PC-9 (cell line): ENCODE data around the gene CCDC192. TPM values are rescaled to one million over a fixed set of nuclear protein-coding genes. Genes with fewer than 3 reads are reported as not detected.

Experiments used
- BruUV-seq: library from RNA; stranded (reverse); fragments of 400-500 nt; replicated peaks from 2 replicates; lab custom pipeline; 2021; lab: Mats Ljungman, UMichigan
- CTCF ChIA-PET: fragments of 300-600 bp; sonication (Branson Sonifier 250); formaldehyde crosslinking; loops from one replicate; lab custom pipeline; 2022; ENCODE audit warnings: antibody characterized with exemption; lab: Charles Lee
- POLR2A ChIA-PET: fragments of 300-600 bp; sonication (Branson Sonifier 250); formaldehyde crosslinking; loops from one replicate; lab custom pipeline; 2022; ENCODE audit warnings: antibody characterized with exemption; ENCODE audit not compliant: unreplicated experiment; lab: Charles Lee
- DNase-seq, 2 experiments: peaks; one replicate each; pipeline versions ENCODE4 v3.0.0 to v3.0.0-alpha.2; 2015 to 2022; ENCODE audit warnings: mixed read lengths in 1 of 2
- H2AFZ ChIP-seq: fragments of 200-600 bp; sonication (generic); 2 replicates; pipeline ENCODE4 v1.8.1; 2017; ENCODE audit warnings: antibody characterized with exemption
- H3F3A ChIP-seq: fragments of 200-600 bp; sonication (generic); 2 replicates; pipeline ENCODE4 v1.8.1; 2017; ENCODE audit warnings: antibody characterized with exemption, mild to moderate bottlenecking, low read depth; ENCODE audit not compliant: insufficient read depth
- H3K27ac ChIP-seq: fragments of 200-600 bp; sonication (generic); 2 replicates; pipeline ENCODE4 v1.6.1; 2016; ENCODE audit warnings: mixed run types
- H3K27me3 ChIP-seq: fragments of 200-600 bp; sonication (generic); 2 replicates; pipeline ENCODE4 v1.6.1; 2016; ENCODE audit warnings: low read depth, mixed run types; ENCODE audit not compliant: insufficient read depth
- H3K36me3 ChIP-seq: fragments of 200-600 bp; sonication (generic); 2 replicates; pipeline ENCODE4 v1.6.1; 2016; ENCODE audit warnings: low read depth, mixed run types
- H3K4me1 ChIP-seq: fragments of 200-600 bp; sonication (generic); replicated peaks from 2 replicates; pipeline ENCODE4 v1.6.1; 2016; ENCODE audit warnings: mixed run types; ENCODE audit not compliant: insufficient read depth
- H3K4me2 ChIP-seq: fragments of 200-600 bp; sonication (generic); 2 replicates; pipeline ENCODE4 v1.6.1; 2017; ENCODE audit warnings: mixed run types
- H3K4me3 ChIP-seq: fragments of 200-600 bp; sonication (generic); 2 replicates; pipeline ENCODE4 v1.6.1; 2016; ENCODE audit warnings: mixed run types
- H3K79me2 ChIP-seq: fragments of 200-600 bp; sonication (generic); 2 replicates; pipeline ENCODE4 v1.6.1; 2017; ENCODE audit warnings: low read depth, mixed run types
- H3K9me2 ChIP-seq: fragments of 200-600 bp; sonication (generic); 2 replicates; pipeline ENCODE4 v1.8.1; 2017; ENCODE audit warnings: mild to moderate bottlenecking; ENCODE audit not compliant: insufficient read depth
- H3K9me3 ChIP-seq: fragments of 200-600 bp; sonication (generic); 2 replicates; pipeline ENCODE4 v1.8.1; 2016; ENCODE audit warnings: low read depth; ENCODE audit not compliant: insufficient read depth
- H4K20me1 ChIP-seq: fragments of 200-600 bp; sonication (generic); 2 replicates; pipeline ENCODE4 v1.8.1; 2017; ENCODE audit not compliant: insufficient read depth
- EZH2 ChIP-seq: fragments of 200-600 bp; sonication (generic); IDR thresholded peaks from 2 replicates; pipeline ENCODE4 v1.8.0; 2017; ENCODE audit warnings: antibody characterized with exemption, low read depth
- intact Hi-C: fragments of 100-400 bp; cut with micrococcal nuclease; formaldehyde crosslinking; loops from one replicate; pipeline ENCODE4 v1.10.0; 2022; ENCODE audit not compliant: unreplicated experiment
- total RNA-seq: library from RNA; stranded (reverse); gene quantifications from 2 replicates; pipeline ENCODE4 v1.2.3, GENCODE V29; 2021
- TF ChIP-seq, protein P1 (sequence below): fragments of 200-600 bp; sonication (generic); conservative IDR thresholded peaks from 2 replicates; pipeline ENCODE4 v1.6.1; 2017; ENCODE audit warnings: mixed run types, antibody characterized with exemption, mild to moderate bottlenecking, moderate library complexity

Gene CCDC192
- total RNA-seq, 1 experiment from 2014 or later, result not detected

DNA sequence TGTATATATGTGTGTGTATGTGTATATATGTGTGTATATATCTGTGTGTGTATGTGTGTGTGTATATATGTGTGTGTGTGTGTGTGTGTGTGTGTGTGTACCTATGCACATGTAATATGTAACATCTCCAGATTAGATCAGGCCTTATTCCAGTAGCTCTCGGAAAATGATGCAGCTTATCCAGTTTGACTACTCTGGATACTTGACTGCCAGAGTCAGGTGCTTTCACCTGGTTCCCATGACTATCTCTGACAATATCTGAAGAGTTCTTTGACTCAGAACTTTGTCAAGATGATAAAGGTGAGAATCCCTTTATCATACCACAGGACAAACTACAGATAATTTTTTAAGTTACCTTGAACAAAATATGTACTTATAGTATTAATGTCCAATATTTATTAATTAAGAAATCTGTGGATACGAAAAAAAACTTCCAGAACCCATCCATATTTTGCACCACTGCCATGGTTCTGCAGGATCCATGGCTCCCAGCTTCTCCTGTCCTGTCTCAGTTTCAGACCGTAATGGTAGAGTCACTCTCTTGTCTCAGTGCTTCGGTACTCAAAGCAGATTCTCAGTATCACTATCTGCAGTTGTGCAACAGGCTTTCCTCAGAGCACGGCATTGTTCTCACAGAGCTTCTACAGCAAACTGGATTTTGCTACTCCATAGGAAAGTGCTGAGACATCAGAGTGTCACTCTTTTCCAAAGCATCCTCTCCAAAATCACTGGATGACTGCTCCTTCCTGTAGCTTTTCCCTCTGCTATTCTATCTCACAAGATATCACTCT, 216.0 kb downstream of the CCDC192 start:
- CTCF ChIA-PET, result no interaction called here
- no peak overlapping the region for H2AFZ ChIP-seq
- no peaks in the 10 kb centered on the region for H3K36me3 ChIP-seq
- BruUV-seq, result no TSS peak
- H3K4me1 ChIP-seq, result no peaks in the 10 kb centered on the region
- H3K4me2 ChIP-seq, result no peak overlapping the region
- no peaks in the 10 kb centered on the region for H3F3A ChIP-seq
- no peaks in the 10 kb centered on the region for H3K9me2 ChIP-seq
- TF ChIP-seq EZH2, result no peak
- TF ChIP-seq, protein P1, sequence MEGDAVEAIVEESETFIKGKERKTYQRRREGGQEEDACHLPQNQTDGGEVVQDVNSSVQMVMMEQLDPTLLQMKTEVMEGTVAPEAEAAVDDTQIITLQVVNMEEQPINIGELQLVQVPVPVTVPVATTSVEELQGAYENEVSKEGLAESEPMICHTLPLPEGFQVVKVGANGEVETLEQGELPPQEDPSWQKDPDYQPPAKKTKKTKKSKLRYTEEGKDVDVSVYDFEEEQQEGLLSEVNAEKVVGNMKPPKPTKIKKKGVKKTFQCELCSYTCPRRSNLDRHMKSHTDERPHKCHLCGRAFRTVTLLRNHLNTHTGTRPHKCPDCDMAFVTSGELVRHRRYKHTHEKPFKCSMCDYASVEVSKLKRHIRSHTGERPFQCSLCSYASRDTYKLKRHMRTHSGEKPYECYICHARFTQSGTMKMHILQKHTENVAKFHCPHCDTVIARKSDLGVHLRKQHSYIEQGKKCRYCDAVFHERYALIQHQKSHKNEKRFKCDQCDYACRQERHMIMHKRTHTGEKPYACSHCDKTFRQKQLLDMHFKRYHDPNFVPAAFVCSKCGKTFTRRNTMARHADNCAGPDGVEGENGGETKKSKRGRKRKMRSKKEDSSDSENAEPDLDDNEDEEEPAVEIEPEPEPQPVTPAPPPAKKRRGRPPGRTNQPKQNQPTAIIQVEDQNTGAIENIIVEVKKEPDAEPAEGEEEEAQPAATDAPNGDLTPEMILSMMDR, result no peak
- H3K27me3 ChIP-seq, result no peaks in the 10 kb centered on the region
- H3K79me2 ChIP-seq, result no peaks in the 10 kb centered on the region
- H3K9me3 ChIP-seq, result no peaks in the 10 kb centered on the region
- POLR2A ChIA-PET, result no interaction called here
- DNase-seq, result peak in 1 of 2 experiments; percentile 42
- no peak overlapping the region for H3K4me3 ChIP-seq
- intact Hi-C loops, result no loop called here
- no peak overlapping the region for H3K27ac ChIP-seq
- no peaks in the 10 kb centered on the region for H4K20me1 ChIP-seq

DNA sequence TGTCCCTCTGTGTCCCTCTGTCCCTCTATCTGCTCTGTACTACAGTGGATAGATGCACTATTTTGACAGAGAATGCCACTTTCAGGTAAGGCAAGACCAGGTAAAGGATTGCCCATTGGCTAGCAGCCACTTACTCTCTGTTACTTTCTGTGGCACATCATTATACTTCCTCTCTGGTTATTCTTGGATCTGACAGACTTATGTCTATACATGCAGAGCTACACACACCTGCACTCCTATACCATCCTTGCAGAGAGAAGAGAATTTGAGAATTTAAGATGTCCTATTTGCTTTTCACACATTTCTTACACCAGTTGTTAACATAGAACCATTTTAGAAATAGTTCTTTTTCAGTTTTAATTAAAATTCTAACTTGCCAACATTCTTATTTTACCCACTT, 216.6 kb downstream of the CCDC192 start:
- no peaks in the 10 kb centered on the region for H3K4me1 ChIP-seq
- H2AFZ ChIP-seq, result no peak overlapping the region
- intact Hi-C loops, result no loop called here
- H3K9me3 ChIP-seq, result no peaks in the 10 kb centered on the region
- ChIA-PET CTCF (no interaction called here), POLR2A (no interaction called here)
- no peaks in the 10 kb centered on the region for H3F3A ChIP-seq
- no peak overlapping the region for H3K4me2 ChIP-seq
- no peaks in the 10 kb centered on the region for H3K9me2 ChIP-seq
- no peak overlapping the region for H3K4me3 ChIP-seq
- DNase-seq, result no peak
- BruUV-seq, result no TSS peak
- H3K27ac ChIP-seq, result no peak overlapping the region
- H3K36me3 ChIP-seq, result no peaks in the 10 kb centered on the region
- no peaks in the 10 kb centered on the region for H3K27me3 ChIP-seq
- H3K79me2 ChIP-seq, result no peaks in the 10 kb centered on the region
- no peaks in the 10 kb centered on the region for H4K20me1 ChIP-seq
- TF ChIP-seq, protein P1, result no peak
- TF ChIP-seq EZH2, result no peak

DNA sequence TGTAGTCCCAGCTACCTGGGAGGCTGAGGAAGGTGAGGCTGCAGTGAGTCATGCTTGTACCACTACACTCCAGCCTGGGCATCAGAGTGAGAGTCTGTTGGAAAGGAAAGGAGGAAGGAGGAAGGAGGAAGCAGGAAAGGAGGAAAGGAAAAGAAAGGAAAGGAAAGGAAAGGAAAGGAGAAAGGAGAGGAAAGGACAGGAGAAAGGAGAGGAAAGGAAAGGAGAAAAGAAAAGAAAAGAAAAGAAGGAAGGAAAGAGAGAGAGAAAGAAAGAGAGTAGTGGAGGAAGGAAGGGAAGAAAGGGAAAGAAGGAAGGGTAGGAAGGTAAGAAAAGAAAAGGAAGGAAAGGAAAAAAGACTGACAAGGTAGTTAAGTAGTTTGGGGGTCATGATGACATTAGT, 217.7 kb downstream of the CCDC192 start:
- H3K27ac ChIP-seq, result no peak overlapping the region
- TF ChIP-seq, protein P1, result no peak
- TF ChIP-seq EZH2, result no peak
- H2AFZ ChIP-seq, result no peak overlapping the region
- H3K79me2 ChIP-seq, result no peaks in the 10 kb centered on the region
- no peaks in the 10 kb centered on the region for H3K9me3 ChIP-seq
- H3K36me3 ChIP-seq, result no peaks in the 10 kb centered on the region
- DNase-seq, result no peak
- no peaks in the 10 kb centered on the region for H3K27me3 ChIP-seq
- H3K4me1 ChIP-seq, result peaks cover 5% of the 10 kb centered on the region; the same call in 1 of the 2 replicates
- H3K4me2 ChIP-seq, result no peak overlapping the region
- CTCF ChIA-PET, result no interaction called here
- intact Hi-C loops, result no loop called here
- BruUV-seq, result no TSS peak
- no peaks in the 10 kb centered on the region for H4K20me1 ChIP-seq
- no peaks in the 10 kb centered on the region for H3F3A ChIP-seq
- H3K4me3 ChIP-seq, result no peak overlapping the region
- no peaks in the 10 kb centered on the region for H3K9me2 ChIP-seq
- POLR2A ChIA-PET, result no interaction called here
